SKM-1 treated with dmso at 0.1 percent for 144 hours (cell line): ENCODE data around the gene CP.
"Not testable (repeated sequence)": the region's sequence is repeated elsewhere in the genome, so short reads cannot be mapped to it uniquely, and the experiment has no call there.

Source experiments
- DNase-seq: peaks from one replicate; lab custom pipeline; 2025; ENCODE audit not compliant: unreplicated experiment; lab: John Stamatoyannopoulos, UW

The CP gene

DNA sequence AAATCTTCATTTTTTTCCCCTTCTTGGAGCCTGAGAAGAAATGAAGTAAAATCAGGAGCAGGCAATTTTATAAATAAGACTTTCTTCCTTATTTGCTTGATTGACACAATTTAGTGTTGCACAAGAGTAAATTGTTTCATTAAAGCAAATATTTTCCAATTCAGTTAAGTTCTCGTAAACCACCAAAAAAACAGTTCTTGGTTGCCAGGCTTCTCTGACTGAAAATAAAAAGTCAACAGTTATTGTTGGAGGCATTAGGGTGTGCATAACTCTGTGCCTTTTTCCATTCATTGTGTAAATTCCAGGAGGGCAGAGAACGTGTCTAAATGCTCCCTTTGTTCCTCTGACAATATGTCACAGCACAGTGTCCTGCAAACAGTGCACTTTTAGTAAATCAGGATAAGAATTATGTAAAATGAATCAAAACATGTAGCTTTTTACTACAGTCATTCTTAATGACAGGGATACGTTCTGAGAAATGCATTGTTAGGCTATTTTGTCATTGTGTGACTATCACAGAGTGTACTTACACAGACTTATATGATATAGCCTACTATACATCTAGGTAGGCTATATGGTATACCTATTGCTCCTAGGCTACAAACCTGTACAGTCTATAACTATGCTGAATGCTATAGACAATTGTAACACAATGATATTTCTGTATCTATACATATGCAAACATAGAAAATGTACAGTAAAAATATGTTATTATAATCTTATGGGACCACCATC lies at the start of gene CP:
Gene CP, minus strand, starts transcription at position 47 of the 735 bp plus-strand sequence. Its CDS starts 37 bp downstream, at position 10.
- DNase-seq: no peak

DNA sequence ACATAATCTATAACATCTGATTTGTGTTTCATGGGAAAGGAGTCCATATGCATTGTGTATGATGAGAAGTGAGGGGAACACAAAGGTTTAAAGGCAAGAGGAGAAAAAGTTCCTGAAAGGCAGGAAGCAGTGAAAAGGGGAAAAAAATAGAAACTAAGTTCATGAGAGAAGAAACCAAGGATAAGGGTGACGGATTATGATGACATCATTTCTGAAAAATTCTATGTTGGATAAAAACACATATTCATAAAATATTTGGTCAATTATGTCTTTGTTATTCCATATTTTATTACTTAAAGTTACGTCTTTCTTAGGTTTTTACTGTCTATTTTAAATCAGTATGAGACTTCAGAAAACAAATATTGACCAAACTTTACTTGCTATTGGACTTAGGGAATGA lies 48.6 kb upstream of the CP start:
- no peak for DNase-seq

DNA sequence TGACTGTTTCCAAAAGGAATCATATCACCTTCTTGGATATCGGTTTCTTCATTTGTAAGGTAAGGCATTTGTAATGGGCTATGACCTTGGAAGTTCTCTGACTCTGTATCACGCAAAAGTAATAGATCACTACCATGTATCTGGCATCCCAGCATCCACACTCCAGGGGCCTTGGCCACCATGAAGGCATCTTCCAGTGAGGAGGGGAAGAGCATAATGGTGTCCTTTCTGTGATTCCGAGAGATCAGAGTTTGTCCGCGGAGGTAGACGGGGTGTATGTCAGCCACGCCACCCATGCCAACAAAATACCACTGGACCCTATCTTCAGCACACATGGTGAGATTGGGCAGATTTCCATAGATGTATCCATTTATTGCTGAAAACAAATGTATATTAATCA lies 48.1 kb upstream of the CP start:
- DNase-seq: no peak

DNA sequence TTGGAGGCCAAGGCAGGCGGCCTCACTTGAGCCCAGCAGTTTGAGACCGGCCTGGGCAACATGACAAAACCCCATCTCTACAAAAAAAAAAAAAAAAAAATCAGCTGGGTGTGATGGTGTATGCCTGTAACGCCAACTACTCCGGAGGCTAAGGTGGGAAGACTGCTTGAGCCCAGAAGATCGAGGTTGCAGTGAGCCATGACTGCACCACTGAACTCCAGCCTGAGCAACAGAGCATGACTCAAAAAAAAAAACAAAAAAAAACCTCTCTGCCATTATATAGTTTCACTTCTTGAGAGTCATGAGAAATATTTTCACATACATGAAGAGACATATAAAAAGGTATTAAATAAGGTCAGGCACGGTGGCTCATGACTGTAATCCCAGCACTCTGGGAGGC lies 45.9 kb upstream of the CP start:
- no peak for DNase-seq

DNA sequence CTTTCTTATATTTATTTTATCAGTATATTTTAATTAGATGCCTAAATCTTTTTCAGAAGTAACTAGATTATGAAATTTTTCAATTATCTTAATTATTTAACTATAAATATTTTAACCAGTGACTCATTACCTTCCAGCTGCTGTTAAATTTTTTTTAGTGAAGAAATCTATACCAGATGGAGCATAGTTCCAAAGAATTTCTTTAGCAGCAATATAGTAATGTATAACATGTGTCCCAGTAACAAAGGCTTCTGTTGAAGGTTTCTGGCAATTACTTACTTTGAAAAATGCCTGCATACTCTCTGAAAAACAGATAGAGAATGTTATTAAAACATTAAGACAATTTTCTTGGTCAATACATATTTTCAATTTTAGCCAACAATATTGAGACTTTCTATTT lies 45.1 kb upstream of the CP start:
- no peak for DNase-seq

DNA sequence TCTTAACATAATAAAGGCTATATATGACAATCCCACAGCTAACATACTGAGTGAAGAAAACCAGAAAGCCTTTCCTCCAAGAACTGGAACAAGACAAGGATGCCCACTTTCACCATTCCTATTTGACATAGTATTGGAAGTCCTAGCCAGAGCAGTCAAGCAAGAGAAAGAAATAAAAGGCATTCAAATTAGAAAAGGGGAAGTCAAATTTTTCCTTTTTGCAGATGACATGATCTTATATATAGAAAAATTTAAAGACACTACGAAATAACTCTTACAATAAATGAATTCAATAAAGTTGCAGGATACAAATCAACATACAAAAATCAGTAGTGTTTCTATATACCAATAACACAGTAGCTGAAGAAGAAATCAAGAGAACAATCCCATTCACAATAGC lies 42.2 kb upstream of the CP start:
- no peak for DNase-seq

DNA sequence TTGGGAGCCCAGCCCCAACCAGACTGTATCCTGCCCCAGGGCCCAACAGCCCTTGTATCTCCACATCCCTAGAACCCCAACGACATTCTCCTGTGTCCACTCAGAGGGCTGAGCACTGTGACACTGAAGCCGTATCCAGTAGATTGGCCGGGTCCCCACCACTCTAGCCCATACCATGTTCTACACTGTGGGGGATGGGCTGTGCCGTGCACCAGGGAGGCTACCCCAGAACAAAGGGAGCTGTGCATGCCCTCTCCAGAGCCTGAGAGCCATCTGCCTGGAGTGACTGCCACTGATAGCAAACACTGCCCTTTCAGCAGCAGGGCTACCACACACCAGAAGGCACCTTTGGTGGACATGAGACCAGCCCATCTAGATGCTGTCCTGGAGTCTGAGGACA lies 37.1 kb upstream of the CP start:
- DNase-seq: no peak

DNA sequence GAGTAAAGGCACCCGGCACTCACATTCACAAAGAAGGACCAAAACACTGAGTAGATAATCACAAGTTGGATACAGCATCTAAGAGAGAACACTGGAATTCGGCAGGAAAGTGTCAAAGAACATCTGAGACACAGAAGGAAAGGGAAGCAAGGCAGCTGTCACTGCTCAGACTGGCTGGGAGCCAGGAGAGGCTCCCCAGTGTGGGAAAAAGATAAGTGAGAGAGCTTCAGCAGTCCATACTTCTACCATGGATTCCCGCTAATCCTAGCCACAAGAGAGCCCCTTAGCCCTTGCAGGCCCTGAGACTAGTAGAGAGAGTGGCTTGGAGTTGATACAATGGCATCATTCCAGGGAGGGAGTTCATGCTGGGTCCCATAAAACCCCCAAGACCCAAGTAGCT lies 36.7 kb upstream of the CP start:
- DNase-seq: no peak

DNA sequence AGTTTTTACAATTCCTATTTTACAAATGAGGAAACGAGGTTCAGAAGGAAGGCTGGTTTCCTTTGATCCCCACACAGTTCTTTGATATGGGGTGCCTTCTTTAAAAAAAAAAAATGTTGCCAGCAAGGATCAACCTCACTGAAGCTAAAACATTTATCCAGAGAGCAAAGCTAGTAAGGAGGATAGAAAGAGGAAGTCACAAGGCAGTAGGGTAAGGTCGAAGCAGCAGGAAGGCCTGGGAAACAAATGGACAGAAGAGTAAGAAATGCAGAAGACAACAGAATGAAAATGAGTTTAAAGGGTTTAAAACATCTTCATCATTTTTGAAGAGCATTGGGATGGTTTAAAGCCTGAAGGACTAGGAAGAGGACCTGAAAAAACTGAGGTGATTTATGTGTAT lies 30.6 kb upstream of the CP start:
- DNase-seq: peak; percentile 31

DNA sequence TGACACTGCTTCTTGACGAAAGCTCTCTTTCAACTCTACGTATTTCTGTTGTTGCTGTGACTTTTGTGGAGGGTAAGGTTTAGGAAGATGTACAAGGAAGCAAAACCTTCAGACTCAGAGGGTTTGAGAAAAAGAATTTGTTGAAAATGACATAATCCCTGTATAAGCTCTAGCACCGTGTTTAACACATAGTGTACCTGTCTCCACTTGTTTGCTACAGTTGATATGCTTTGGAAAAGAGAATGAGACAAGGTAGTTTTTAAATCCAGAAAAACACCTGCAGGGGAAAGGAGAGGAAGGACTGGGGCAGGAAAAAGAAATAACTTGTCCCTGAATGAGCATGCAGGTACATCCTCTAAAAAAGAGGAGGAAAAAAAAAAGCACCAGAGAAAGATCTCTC lies 29.6 kb upstream of the CP start:
- DNase-seq: no peak

DNA sequence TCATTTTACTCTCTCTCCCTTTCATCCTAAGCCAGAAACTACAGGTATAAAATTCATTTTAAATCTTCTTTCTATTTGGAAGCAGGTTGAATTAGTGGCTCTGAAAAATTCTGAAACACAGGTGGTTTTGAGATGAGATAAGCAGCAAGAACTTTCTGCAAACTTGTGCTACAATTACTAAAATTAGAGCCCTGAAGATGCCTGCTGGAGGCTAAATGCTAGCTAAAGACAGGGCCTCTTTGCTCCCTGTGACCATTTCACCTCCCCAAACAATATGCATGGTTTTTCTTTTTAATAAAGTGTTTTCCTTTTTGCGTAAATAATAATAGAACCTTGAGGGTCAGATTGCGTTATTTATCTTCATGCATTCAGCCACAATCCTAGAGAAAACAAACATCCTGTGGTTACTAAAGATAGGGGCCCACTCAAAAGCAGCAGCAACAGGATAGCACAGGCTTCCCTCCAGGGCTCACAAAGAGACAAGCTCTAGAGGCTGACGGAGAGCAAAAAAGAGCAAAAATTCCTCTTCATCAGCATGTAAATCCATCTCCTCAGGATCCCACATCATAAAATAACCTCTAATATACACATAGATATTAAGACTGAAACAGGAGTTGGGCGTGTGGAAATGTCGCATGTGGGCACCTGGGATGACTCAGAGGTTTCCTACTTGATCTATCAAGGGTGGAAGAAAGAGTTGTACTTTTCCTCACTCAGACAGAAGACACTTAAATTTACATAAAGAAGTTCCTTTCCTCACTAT lies 26.5 kb upstream of the CP start:
- no peak for DNase-seq

DNA sequence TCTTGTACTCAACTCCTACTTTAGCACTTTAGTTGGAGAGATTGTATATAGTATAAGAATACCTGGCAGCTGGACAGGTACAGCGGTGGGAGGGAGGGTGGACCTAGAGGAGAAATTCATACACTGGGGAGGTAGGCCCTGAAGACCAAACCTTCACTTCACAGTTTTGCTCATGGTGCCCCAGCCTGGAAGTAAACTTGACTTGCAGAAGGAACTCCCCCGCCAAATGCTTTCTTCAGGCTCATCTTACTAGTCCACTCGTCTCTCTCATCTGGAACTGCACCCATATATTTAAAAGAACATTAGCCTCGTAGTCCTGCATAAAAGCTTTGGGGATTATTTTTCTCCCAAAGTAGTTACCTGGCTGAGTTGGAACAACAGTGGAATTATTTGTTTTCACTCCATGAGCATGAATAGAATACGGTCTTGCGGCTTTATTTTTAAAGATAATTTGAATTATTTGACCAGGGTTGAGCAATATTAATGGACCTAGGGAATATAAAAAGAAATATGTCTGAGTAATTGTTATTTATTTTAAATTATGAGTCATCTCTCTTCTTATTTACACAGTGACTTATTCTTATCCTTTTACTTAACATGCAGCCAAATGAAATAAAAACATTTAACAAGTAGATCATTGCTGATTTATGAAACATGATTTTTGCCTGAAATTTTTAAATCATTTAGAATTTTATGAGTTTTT lies 25.5 kb upstream of the CP start:
- no peak for DNase-seq

DNA sequence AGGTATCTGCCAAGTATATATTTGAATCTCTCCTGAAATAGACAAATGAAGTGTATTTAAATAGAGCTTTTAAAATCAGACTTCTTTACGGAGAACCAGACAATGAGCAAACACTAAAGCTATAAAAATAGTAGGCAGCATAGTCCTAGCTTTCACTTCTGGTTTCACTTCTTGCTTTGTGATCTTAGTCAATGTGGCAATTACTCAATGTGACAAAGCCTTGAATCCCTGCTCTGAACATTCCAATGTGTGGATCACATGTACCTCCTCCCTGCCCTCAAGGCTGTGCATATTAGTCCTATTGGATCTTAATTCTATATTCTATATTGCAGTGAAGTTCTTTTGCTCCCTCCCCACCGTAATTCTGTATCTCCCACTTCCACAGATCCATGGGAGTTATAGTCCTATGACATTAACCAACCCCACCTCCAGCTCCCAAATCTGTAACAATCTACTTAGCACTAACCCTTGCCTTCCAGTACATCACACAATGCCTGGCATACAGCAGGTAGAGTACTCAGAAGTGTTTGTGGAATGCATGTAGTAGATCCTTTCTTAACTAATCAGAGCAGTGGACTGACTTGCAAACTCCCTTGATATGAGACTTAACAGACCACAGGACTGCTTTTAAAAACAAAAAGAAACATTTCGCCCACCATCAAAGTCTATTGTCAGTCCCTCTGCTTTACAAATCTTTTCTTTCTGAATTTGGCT lies 24.3 kb upstream of the CP start:
- DNase-seq: peak; percentile 21

DNA sequence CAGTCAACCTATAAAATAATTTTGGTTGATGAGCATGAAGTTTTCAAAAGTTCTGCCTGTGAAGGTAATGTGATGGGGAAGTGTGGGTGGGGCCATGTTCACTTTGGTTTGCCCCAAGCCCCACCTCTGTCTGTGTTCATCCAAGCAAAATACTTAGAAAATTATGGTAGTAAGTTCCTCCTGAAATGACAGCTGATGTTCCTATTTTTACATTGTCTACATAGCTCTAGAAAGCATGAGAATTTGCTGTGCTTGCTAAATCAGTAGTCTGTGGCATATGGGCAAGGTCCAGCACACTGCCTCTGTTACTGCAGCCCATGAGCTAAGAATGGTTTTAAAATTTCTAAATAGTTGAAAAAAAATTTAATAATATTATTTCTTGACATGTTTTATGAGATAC lies 21.9 kb upstream of the CP start:
- peak; percentile 10 for DNase-seq

DNA sequence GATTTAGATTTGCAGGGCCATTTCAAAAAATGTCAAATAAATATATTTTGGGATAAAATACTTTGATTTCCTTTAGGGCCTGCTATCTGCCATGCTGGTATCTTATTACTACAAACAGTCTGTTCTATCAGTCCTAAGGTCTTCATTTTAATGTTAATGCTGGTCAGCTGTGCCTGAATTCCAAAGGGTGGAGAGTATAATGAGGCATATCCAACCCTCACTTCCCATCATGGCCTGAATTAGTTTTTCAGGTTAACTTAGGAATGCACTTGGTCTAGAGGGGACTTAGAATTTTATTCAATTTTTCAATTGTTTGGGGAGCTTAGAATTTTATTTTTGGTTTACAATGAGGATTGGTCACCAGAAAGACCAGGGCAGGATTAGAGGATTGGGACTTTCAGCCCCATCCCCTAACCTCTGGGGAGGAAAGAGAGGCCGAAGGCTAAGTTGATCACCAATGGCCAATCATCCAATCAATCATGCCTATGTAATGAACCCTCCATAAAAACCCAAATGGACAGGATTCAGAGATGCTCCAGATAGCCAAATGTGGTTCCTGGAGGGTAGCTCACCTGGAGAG lies 17.8 kb upstream of the CP start:
- no peak for DNase-seq

DNA sequence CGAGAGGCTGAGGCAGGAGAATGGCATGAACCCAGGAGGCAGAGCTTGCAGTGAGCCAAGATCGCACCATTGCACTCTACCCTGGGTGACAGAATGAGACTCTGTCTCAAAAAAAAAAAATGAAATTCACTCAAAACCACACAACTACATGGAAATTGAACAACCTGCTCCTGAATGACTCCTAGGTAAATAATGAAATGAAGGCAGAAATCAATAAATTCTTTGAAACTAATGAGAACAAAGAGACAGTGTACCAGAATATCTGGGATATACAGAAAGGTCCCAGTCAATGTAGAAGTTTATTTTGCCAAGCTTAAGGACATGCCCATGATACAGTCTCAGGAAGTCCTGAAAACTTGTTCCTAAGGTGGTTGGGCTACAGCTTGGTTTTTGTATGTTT lies 16.6 kb upstream of the CP start:
- DNase-seq: not testable (repeated sequence)

DNA sequence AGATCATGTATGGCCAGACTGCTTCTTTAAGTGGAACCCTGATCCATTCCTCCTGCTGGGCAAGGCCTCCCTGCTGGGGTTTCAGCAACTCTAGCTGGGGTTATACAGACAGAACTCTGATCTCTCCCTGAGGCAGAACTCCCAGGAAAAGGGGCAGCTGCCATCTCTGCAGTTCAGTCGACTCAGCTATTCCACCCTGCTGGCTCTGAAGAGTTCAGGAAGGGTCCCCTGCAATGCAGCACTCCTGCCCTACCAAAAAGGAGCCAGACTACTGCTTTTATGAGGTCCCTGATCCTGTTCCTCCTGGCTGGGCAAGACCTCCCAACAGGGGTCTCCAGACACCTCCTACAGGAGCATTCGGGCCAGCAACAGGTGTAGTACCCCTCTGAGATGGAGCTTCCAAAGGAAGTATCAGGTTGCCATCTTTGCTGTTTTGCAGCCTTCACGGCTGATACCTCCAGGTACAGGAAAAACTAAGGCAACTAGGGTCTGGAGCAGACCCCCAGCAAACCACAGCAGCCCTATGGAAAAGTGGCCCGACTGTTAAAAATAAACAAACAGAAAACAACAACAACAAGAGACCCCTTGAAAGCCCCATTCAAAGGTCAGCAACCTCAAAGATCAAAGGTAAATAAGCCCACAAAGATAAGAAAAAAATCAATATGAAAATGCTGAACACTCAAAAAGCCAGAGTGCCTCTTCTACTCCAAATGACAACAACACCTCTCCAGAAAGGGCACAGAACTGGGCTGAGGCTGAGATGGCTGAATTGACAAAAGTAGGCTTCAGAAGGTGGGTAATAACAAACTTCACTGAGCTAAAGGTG lies 14.2 kb upstream of the CP start:
- no peak for DNase-seq

DNA sequence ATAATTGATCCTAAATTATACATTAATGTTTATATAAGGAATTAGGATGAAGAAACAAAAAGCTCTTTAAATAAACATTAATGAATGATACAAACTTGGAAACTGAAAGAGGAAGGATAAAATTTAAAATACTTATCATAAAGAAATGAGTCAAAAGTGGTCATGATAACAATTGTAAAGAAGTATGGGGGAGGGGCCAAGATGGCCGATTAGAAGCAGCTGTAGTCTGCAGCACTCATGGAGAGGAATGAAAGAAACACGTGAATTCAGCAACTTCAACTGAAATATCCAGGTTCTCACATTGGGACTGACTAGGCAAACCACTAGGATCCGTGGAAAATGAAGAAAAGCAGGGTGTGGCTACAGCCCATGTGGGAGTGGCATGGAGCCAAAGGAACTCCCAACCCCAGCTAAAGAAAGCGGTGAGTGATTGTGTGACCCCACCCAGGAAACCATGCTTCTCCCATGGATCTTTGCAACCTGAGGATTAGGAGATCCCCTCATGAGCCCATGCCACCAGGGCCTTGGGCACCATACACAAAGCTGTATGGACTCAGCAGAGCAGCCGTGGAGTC lies 13.1 kb upstream of the CP start:
- DNase-seq: no peak

DNA sequence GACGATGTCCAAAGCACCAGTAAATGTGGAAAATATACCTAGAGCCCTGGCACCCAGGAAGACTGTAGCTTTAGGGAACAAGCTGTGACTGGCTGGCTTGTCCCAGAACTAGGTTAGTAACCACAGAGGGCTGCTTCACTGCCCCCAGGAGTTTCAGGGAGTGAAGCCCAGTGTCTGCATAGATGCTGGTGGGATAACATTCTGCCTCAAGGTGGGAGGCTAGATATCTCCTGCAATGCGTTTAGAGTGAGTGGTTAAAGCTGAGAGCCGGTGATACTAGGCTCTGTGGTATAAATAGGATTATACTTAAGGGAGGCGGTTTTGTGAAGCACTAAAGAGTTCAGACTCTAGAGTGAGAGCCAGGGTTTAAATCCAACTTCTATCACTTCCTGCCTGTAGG lies 11.7 kb upstream of the CP start:
- no peak for DNase-seq

DNA sequence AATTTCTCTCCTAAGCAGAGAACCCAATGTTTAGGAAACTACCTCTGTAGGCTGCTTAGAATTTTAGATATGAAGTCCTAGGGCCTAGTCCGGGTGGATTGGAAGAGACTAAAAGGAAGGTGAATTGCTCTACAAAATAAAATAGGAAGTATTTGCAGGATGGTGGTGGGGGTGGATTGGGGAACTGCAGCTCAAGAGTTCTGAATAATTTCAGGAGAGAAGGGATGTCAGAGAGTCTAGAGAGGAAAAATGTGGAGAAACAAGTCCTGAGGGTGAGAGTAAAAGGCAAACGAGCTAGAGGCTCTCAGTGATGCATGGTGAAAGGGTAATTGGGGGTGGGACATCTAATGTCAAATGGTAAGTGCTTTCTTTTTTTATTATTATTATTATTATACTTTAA lies 10.2 kb upstream of the CP start:
- no peak for DNase-seq
